ENCODE data around the gene RPS16. TPM values are rescaled to one million over a fixed set of nuclear protein-coding genes. Genes with fewer than 3 reads are reported as not detected.
A peak's percentile ranks its signal among the peaks of the same experiment; 100 is the strongest.

The RPS16 gene
- total and polyA plus RNA-seq, 2 of the 13 experiments (the other 11 are each of a cell fraction or from before 2014, with no cell fraction given), result 488 to 2,583 TPM

DNA sequence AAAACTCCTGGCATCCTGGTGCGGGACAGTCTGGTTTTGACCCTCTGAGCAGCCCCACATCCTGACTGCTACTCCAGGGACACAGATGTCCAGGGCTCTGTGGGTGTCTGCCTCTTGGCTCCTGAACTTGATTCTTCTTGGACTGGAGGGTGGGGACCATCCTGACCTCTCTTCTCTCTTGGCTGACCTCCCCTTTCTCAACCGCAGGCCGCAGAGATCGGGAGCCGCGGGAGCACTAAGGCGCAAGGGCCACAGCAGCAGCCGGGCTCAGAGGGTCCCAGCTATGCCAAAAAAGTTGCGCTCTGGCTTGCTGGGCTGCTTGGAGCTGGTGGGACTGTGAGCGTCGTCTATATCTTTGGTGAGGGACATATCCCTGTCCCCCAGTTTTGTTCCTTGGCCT lies 45.9 kb upstream of the RPS16 start:
- ChIA-PET CTCF (ENCODE audit: low intra/inter-chr PET ratio, low total read pairs) (no interaction called here), POLR2A (no interaction called here)
- DNase-seq (ENCODE audit: low spot score) (no peak), ATAC-seq (no peak), FAIRE-seq (no peak)
- no peak for TF ChIP-seq TCF7 (IDR thresholded peaks at IDR 0.05; ENCODE audit: low read depth)
- in situ Hi-C loops (cut with HindIII; ENCODE audit: extremely low pct_ligation_motif_present, low pct_unique_long_range_greater_than_20kb) (no loop called here), intact Hi-C loops (cut with micrococcal nuclease; ENCODE audit: unreplicated experiment) (no loop called here)
- peaks cover 14 to 35% of the 10 kb centered on the region in 2 experiments; a peak in 4 of 5 replicates for H3K36me3 ChIP-seq (replicated peaks in 1 of 2; ENCODE audit: control insufficient read depth in 1 of 2, insufficient read depth in 2 of 2, low read length in 2 of 2)
- H2AFZ ChIP-seq (ENCODE audit: low read length), result no peak overlapping the region
- 34% methylated on average over 10 of the region's 11 CpGs for WGBS (ENCODE audit: low lambda C conversion rate)
- peak overlapping the region; percentile 84 to 96 (median 94) for H3K4me3 ChIP-seq (replicated peaks in 1 of 3; ENCODE audit: insufficient read depth in 1 of 3, low read depth in 2 of 3, low read length in 3 of 3)
- peak overlapping the region; percentile 89 for H3K27ac ChIP-seq (ENCODE audit: extremely low read length, insufficient read depth, low read length)
- H3K79me2 ChIP-seq (ENCODE audit: insufficient read depth, low read length), result peaks cover 18% of the 10 kb centered on the region
- no peaks in the 10 kb centered on the region for H3K9me3 ChIP-seq (ENCODE audit: low read length)
- no peaks in the 10 kb centered on the region; a peak in 1 of 5 replicates for H3K27me3 ChIP-seq (ENCODE audit: control insufficient read depth in 1 of 2, insufficient read depth in 2 of 2, low read length in 2 of 2)
- no TSS peak for BruUV-seq (replicated peaks)
- peak overlapping the region; percentile 99 for H3K9ac ChIP-seq (ENCODE audit: insufficient read depth, low read depth, low read length)
- peak overlapping the region; percentile 87 for H3K4me2 ChIP-seq (ENCODE audit: low read depth, low read length)
- no peaks in the 10 kb centered on the region for H4K20me1 ChIP-seq (ENCODE audit: insufficient read depth, low read length)
- peaks cover 25% of the 10 kb centered on the region for H3K4me1 ChIP-seq (ENCODE audit: insufficient read depth, low read length)

DNA sequence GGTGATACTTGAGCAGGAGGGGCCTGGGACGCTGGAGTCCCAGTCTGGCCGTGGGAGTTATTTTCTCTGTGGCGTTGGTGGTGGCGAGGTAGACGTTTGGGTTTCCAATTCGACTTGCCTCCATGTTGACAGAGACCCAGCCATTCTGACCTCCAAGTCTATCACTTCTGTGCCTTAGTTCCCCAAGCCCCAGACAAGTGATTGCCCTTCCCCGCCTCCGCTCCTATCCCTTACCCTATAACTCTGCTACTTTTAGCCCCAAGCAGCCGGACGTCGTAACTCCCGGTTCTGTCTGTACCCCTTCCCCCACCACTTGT lies 45.4 kb upstream of the RPS16 start:
- no peak overlapping the region for H2AFZ ChIP-seq (ENCODE audit: low read length)
- DNase-seq (ENCODE audit: low spot score) (no peak), ATAC-seq (peak; percentile 8), FAIRE-seq (no peak)
- H3K4me2 ChIP-seq (ENCODE audit: low read depth, low read length), result peak overlapping the region; percentile 87
- ChIA-PET CTCF (ENCODE audit: low intra/inter-chr PET ratio, low total read pairs) (no interaction called here), POLR2A (interaction anchor here (1.0 to 1.2 kb wide), 2 partner anchors 46 to 58 kb away, joined by 3 to 5 read pairs; partner anchors contain the start of gene RPS16)
- H3K4me1 ChIP-seq (ENCODE audit: insufficient read depth, low read length), result peaks cover 25% of the 10 kb centered on the region
- 2% methylated on average over 11 of the region's 12 CpGs for WGBS (ENCODE audit: low lambda C conversion rate)
- H3K36me3 ChIP-seq (replicated peaks in 1 of 2; ENCODE audit: control insufficient read depth in 1 of 2, insufficient read depth in 2 of 2, low read length in 2 of 2), result peaks cover 11 to 33% of the 10 kb centered on the region in 2 experiments; a peak in 4 of 5 replicates
- H3K79me2 ChIP-seq (ENCODE audit: insufficient read depth, low read length), result peaks cover 18% of the 10 kb centered on the region
- intact Hi-C loops (cut with micrococcal nuclease; ENCODE audit: unreplicated experiment) (no loop called here), in situ Hi-C loops (cut with HindIII; ENCODE audit: extremely low pct_ligation_motif_present, low pct_unique_long_range_greater_than_20kb) (no loop called here)
- H3K9ac ChIP-seq (ENCODE audit: insufficient read depth, low read depth, low read length), result peak overlapping the region; percentile 99
- H3K4me3 ChIP-seq (replicated peaks in 1 of 3; ENCODE audit: insufficient read depth in 1 of 3, low read depth in 2 of 3, low read length in 3 of 3), result peak overlapping the region; percentile 84 to 96 (median 94)
- no peaks in the 10 kb centered on the region for H4K20me1 ChIP-seq (ENCODE audit: insufficient read depth, low read length)
- TSS peak; percentile 44 for BruUV-seq (replicated peaks)
- H3K27ac ChIP-seq (ENCODE audit: extremely low read length, insufficient read depth, low read length), result peak overlapping the region; percentile 89
- H3K27me3 ChIP-seq (ENCODE audit: control insufficient read depth in 1 of 2, insufficient read depth in 2 of 2, low read length in 2 of 2), result no peaks in the 10 kb centered on the region; a peak in 1 of 5 replicates
- no peaks in the 10 kb centered on the region for H3K9me3 ChIP-seq (ENCODE audit: low read length)
- TF ChIP-seq CREM (IDR thresholded peaks at IDR 0.05), result no peak
- TF ChIP-seq CREM (CRISPR knock-in tag; IDR thresholded peaks at IDR 0.05), result no peak
- TF ChIP-seq ZNF678 (CRISPR knock-in tag; IDR thresholded peaks at IDR 0.05), result no peak
- 0 out of 2 replicates have a peak, but pooled peaks have one; percentile 4 for TF ChIP-seq CCDC6 (CRISPR knock-in tag; IDR thresholded peaks at IDR 0.05)
- TF ChIP-seq FIP1L1 (IDR thresholded peaks at IDR 0.05; ENCODE audit: borderline replicate concordance, insufficient read depth, low read depth, low read length), result no peak
- TF ChIP-seq, protein P1, sequence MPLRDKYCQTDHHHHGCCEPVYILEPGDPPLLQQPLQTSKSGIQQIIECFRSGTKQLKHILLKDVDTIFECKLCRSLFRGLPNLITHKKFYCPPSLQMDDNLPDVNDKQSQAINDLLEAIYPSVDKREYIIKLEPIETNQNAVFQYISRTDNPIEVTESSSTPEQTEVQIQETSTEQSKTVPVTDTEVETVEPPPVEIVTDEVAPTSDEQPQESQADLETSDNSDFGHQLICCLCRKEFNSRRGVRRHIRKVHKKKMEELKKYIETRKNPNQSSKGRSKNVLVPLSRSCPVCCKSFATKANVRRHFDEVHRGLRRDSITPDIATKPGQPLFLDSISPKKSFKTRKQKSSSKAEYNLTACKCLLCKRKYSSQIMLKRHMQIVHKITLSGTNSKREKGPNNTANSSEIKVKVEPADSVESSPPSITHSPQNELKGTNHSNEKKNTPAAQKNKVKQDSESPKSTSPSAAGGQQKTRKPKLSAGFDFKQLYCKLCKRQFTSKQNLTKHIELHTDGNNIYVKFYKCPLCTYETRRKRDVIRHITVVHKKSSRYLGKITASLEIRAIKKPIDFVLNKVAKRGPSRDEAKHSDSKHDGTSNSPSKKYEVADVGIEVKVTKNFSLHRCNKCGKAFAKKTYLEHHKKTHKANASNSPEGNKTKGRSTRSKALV (CRISPR knock-in tag; IDR thresholded peaks at IDR 0.05), result no peak
- no peak for TF ChIP-seq ZNF329 (CRISPR knock-in tag; IDR thresholded peaks at IDR 0.05; ENCODE audit: low read depth)
- TF ChIP-seq CHCHD3 (CRISPR knock-in tag; IDR thresholded peaks at IDR 0.05), result no peak
- TF ChIP-seq ZNF737 (CRISPR knock-in tag; IDR thresholded peaks at IDR 0.05; ENCODE audit: borderline replicate concordance), result no peak
- TF ChIP-seq NFIC (IDR thresholded peaks at IDR 0.05; ENCODE audit: low read length), result no peak
- TF ChIP-seq, protein P2, sequence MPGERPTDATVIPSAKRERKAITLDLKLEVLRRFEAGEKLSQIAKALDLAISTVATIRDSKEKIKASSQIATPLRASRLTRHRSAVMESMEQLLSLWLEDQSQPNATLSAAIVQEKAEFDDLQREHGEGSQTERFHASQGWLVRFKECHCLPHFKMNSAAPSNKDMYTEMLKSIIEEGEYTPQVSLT (CRISPR knock-in tag; IDR thresholded peaks at IDR 0.05; ENCODE audit: borderline replicate concordance, low read depth), result no peak
- TF ChIP-seq MTF2 (CRISPR knock-in tag; IDR thresholded peaks at IDR 0.05; ENCODE audit: borderline replicate concordance), result no peak
- TF ChIP-seq FOXK2 (IDR thresholded peaks at IDR 0.05), result no peak
- TF ChIP-seq, protein P3, sequence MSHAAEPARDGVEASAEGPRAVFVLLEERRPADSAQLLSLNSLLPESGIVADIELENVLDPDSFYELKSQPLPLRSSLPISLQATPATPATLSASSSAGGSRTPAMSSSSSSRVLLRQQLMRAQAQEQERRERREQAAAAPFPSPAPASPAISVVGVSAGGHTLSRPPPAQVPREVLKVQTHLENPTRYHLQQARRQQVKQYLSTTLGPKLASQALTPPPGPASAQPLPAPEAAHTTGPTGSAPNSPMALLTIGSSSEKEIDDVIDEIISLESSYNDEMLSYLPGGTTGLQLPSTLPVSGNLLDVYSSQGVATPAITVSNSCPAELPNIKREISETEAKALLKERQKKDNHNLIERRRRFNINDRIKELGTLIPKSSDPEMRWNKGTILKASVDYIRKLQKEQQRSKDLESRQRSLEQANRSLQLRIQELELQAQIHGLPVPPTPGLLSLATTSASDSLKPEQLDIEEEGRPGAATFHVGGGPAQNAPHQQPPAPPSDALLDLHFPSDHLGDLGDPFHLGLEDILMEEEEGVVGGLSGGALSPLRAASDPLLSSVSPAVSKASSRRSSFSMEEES (CRISPR knock-in tag; IDR thresholded peaks at IDR 0.05), result no peak

Data from HepG2 (cell line).